GM19463 (cell line): ENCODE measurements around the gene PDF.

Source experiments
- ATAC-seq: cut with Tn5 transposase; IDR thresholded peaks from one replicate; pipeline ENCODE4 v1.9.1; 2021; ENCODE audit warnings: mild to moderate bottlenecking, moderate library complexity; ENCODE audit not compliant: unreplicated experiment

Gene PDF

DNA sequence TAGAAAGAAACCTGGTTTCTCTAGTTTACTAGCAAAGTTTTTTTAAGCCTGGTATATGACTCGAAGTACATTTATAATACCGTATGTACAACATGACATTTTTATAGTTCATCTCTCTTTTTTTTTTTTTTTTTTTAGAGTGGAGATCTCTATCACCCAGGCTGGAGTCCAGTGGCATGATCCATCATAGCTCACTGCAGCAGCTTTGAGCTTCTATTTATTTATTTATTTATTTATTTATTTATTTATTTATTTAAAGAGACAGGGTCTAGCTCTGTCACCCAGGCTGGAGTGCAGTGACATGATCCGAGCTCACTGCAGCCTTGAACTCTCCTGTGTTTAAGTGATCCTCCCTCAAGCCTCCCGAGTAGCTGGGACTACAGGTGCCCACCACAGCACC lies 45.1 kb downstream of the PDF start:
- ATAC-seq: no peak

DNA sequence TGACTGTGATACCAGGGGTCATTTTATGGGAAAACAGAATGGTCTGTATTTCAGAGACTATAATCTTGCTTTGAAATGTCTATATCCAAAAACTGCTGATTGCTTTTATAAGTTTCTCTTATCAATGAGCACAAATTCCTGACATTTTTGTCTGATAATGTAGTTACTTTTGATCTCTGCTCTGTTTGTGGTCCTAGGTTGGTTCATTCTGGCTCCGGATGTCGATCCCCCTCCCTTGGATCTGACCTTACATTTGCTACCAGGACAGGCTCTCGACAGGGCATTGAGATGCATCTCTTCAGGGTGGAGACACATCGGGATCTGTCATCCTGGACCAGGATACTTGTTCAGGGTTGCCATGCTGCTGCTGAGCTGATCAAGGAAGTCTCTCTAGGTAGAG lies 46.5 kb downstream of the PDF start:
- ATAC-seq: no peak

DNA sequence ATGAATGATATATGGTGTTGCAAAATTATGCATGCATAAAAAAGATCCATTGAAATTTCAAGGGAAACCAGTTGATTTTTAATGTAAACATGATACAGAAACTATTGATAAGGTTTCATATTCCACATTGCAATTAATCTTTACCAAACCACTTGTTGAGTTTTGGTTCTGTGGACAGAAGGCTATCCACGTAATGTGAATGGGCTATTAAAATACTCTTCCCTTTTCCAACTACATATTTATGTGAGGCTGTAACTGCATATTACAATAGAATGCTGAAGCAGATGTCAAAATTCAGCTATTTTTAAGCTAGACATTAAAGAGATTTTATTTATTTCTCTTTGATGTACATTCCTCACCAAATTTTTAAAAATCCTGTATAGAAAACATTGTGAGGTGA lies 53.0 kb downstream of the PDF start:
- no peak for ATAC-seq
